Urothelium cell line (cell line): ENCODE data around the gene ARHGAP44.

ENCODE experiments used
- DNase-seq: peaks from one replicate; pipeline ENCODE4 v3.0.0; 2011; ENCODE audit warnings: low spot score, mixed read lengths
- FAIRE-seq: peaks from 2 replicates; lab custom pipeline; 2011; peaks lifted over from hg19 to GRCh38; lab: Jason Lieb, UNC

The ARHGAP44 gene

GRCh38 chr17:12990041-12990808, 200.9 kb downstream of the ARHGAP44 start:
- FAIRE-seq (no peak), DNase-seq (no peak)

GRCh38 chr17:12990926-12991325, 201.6 kb downstream of the ARHGAP44 start:
- DNase-seq (no peak), FAIRE-seq (no peak)

GRCh38 chr17:12992676-12993075, 203.4 kb downstream of the ARHGAP44 start:
- FAIRE-seq (no peak), DNase-seq (no peak)

GRCh38 chr17:12993631-12994030, 204.3 kb downstream of the ARHGAP44 start:
- DNase-seq (no peak), FAIRE-seq (no peak)

- FAIRE-seq: no peak
Measured at GRCh38 chr17:12994341-12995074, 205.2 kb downstream of the ARHGAP44 start.

GRCh38 chr17:12995106-12995895, 206.0 kb downstream of the ARHGAP44 start:
- FAIRE-seq: no peak

More at GRCh38 chr17:12994341-12995074, 205.2 kb downstream of the ARHGAP44 start:
- DNase-seq: no peak

GRCh38 chr17:12995896-12996295, 206.6 kb downstream of the ARHGAP44 start:
- FAIRE-seq (no peak), DNase-seq (no peak)

More at GRCh38 chr17:12995106-12995895, 206.0 kb downstream of the ARHGAP44 start:
- DNase-seq: no peak

- no peak for FAIRE-seq
- no peak for DNase-seq
Measured at GRCh38 chr17:12996357-12996756, 207.1 kb downstream of the ARHGAP44 start.

GRCh38 chr17:12996941-12997340, 207.6 kb downstream of the ARHGAP44 start:
- FAIRE-seq (no peak), DNase-seq (no peak)

GRCh38 chr17:12998461-12998860, 209.2 kb downstream of the ARHGAP44 start:
- no peak for DNase-seq
- FAIRE-seq: no peak

- DNase-seq (no peak), FAIRE-seq (no peak)
Measured at GRCh38 chr17:12998874-12999273, 209.6 kb downstream of the ARHGAP44 start.

GRCh38 chr17:13000561-13000960, 211.3 kb downstream of the ARHGAP44 start:
- no peak for FAIRE-seq

GRCh38 chr17:13001991-13002615, 212.8 kb downstream of the ARHGAP44 start:
- DNase-seq: no peak
- FAIRE-seq: no peak

More at GRCh38 chr17:13000561-13000960, 211.3 kb downstream of the ARHGAP44 start:
- DNase-seq: no peak

- DNase-seq (peak; percentile 40), FAIRE-seq (no peak)
Measured at GRCh38 chr17:13002761-13003453, 213.6 kb downstream of the ARHGAP44 start.

GRCh38 chr17:13003454-13003851, 214.2 kb downstream of the ARHGAP44 start:
- FAIRE-seq (no peak), DNase-seq (no peak)

GRCh38 chr17:13003927-13004326, 214.6 kb downstream of the ARHGAP44 start:
- FAIRE-seq (no peak), DNase-seq (no peak)

GRCh38 chr17:13004336-13004735, 215.0 kb downstream of the ARHGAP44 start:
- no peak for DNase-seq
- no peak for FAIRE-seq

GRCh38 chr17:13005530-13005929, 216.2 kb downstream of the ARHGAP44 start:
- FAIRE-seq: no peak

GRCh38 chr17:13008461-13008860, 219.2 kb downstream of the ARHGAP44 start:
- FAIRE-seq (no peak), DNase-seq (no peak)

More at GRCh38 chr17:13005530-13005929, 216.2 kb downstream of the ARHGAP44 start:
- no peak for DNase-seq

GRCh38 chr17:13010959-13011358, 221.7 kb downstream of the ARHGAP44 start:
- FAIRE-seq (no peak), DNase-seq (no peak)
